ENCODE measurements around the gene NCAPD3. TPM values are rescaled to one million over a fixed set of nuclear protein-coding genes. Genes with fewer than 3 reads are reported as not detected.

The NCAPD3 gene
- total RNA-seq, 4 donors from 2014 or later = 8.0 to 22.2 (median 17.5) TPM

GRCh38 chr11:134215836-134216235 is 7.9 kb downstream of the NCAPD3 start:
- 86 to 88% methylated on average over 7 of the region's 7 CpGs for WGBS, 2 donors
- H3K36me3 ChIP-seq = peaks cover 0 to 67% (median 0%) of the 10 kb centered on the region in 3 donors
- no peaks in the 10 kb centered on the region for H3K9me3 ChIP-seq
- TF ChIP-seq, protein P1, sequence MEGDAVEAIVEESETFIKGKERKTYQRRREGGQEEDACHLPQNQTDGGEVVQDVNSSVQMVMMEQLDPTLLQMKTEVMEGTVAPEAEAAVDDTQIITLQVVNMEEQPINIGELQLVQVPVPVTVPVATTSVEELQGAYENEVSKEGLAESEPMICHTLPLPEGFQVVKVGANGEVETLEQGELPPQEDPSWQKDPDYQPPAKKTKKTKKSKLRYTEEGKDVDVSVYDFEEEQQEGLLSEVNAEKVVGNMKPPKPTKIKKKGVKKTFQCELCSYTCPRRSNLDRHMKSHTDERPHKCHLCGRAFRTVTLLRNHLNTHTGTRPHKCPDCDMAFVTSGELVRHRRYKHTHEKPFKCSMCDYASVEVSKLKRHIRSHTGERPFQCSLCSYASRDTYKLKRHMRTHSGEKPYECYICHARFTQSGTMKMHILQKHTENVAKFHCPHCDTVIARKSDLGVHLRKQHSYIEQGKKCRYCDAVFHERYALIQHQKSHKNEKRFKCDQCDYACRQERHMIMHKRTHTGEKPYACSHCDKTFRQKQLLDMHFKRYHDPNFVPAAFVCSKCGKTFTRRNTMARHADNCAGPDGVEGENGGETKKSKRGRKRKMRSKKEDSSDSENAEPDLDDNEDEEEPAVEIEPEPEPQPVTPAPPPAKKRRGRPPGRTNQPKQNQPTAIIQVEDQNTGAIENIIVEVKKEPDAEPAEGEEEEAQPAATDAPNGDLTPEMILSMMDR (IDR thresholded peaks at IDR 0.05) = no peak
- TF ChIP-seq POLR2A (IDR thresholded peaks at IDR 0.05) = no peak
- H3K27me3 ChIP-seq = no peaks in the 10 kb centered on the region
- no peak overlapping the region for H3K4me3 ChIP-seq
- intact Hi-C loops (cut with DNase I) = no loop called here
- no peaks in the 10 kb centered on the region for H3K4me1 ChIP-seq
- H3K27ac ChIP-seq = no peak overlapping the region
- no peak for DNase-seq

- H3K4me3 ChIP-seq = no peak overlapping the region
- H3K27me3 ChIP-seq = no peaks in the 10 kb centered on the region
- no peak for TF ChIP-seq POLR2A (IDR thresholded peaks at IDR 0.05)
- TF ChIP-seq, protein P1 (IDR thresholded peaks at IDR 0.05) = peak; percentile 55 to 75 (median 66)
- no peak for DNase-seq
- H3K36me3 ChIP-seq = peaks cover 0 to 81% (median 5%) of the 10 kb centered on the region in 3 donors
- peaks cover 0 to 7% (median 6%) of the 10 kb centered on the region in 3 donors for H3K4me1 ChIP-seq
- intact Hi-C loops (cut with DNase I) = no loop called here
- H3K9me3 ChIP-seq = no peaks in the 10 kb centered on the region
- 86 to 88% methylated on average over 14 to 16 of the region's 16 CpGs for WGBS, 2 donors
- H3K27ac ChIP-seq = no peak overlapping the region
Measured at GRCh38 chr11:134207538-134208239, 16.1 kb downstream of the NCAPD3 start.

- H3K9me3 ChIP-seq = no peaks in the 10 kb centered on the region
- no peak for DNase-seq
- H3K4me1 ChIP-seq = peaks cover 0 to 7% (median 6%) of the 10 kb centered on the region in 3 donors
- H3K36me3 ChIP-seq = peaks cover 0 to 87% (median 10%) of the 10 kb centered on the region in 3 donors
- no peak for TF ChIP-seq POLR2A (IDR thresholded peaks at IDR 0.05)
- TF ChIP-seq, protein P1 (IDR thresholded peaks at IDR 0.05) = no peak
- intact Hi-C loops (cut with DNase I) = no loop called here
- H3K27ac ChIP-seq = no peak overlapping the region
- WGBS, 2 donors = 76 to 92% methylated on average over 4 to 5 of the region's 5 CpGs
- no peaks in the 10 kb centered on the region for H3K27me3 ChIP-seq
- H3K4me3 ChIP-seq = no peak overlapping the region
Measured at GRCh38 chr11:134206185-134206584, 17.6 kb downstream of the NCAPD3 start.

DNA sequence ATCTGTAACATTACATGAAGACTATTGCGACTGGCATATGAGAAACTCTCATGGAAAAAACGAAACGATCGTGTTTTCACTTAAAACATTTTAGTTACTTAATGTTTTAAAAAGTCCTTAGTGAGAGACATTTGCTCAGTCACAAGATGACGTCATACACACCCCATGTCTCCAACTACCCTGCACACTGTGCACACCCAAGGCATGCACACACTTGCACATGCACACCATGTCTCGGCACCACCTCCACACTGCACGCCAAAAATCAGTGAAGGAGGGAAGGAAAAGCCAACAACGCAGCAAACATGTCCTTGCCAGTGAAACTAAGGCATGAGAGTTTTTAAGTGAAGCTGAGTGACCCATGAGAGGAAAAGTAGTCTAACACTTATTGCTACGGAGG is 18.0 kb downstream of the NCAPD3 start:
- Histone ChIP-seq H3K36me3 (peaks cover 0 to 91% (median 10%) of the 10 kb centered on the region in 3 donors), H3K9me3 (no peaks in the 10 kb centered on the region), H3K27ac (no peak overlapping the region), H3K27me3 (no peaks in the 10 kb centered on the region), H3K4me3 (no peak overlapping the region), H3K4me1 (peaks cover 0 to 7% (median 6%) of the 10 kb centered on the region in 3 donors)
- TF ChIP-seq, protein P1 (IDR thresholded peaks at IDR 0.05) = no peak
- no peak for TF ChIP-seq POLR2A (IDR thresholded peaks at IDR 0.05)
- intact Hi-C loops (cut with DNase I) = no loop called here
- WGBS, 2 donors = 65 to 72% methylated on average over 9 of the region's 9 CpGs
- DNase-seq = no peak

- Histone ChIP-seq H3K27me3 (no peaks in the 10 kb centered on the region), H3K4me3 (no peak overlapping the region), H3K36me3 (peaks cover 0 to 88% (median 10%) of the 10 kb centered on the region in 3 donors), H3K9me3 (no peaks in the 10 kb centered on the region), H3K4me1 (peaks cover 0 to 7% (median 6%) of the 10 kb centered on the region in 3 donors), H3K27ac (no peak overlapping the region)
- intact Hi-C loops (cut with DNase I) = no loop called here
- 83 to 95% methylated on average over 4 of the region's 4 CpGs for WGBS, 2 donors
- no peak for DNase-seq
- TF ChIP-seq POLR2A (IDR thresholded peaks at IDR 0.05) = no peak
- TF ChIP-seq, protein P1 (IDR thresholded peaks at IDR 0.05) = no peak
Measured at GRCh38 chr11:134202661-134203060, 21.1 kb downstream of the NCAPD3 start.

Measured in esophagus squamous epithelium (tissue), 5 donors.